Activated T-cell treated with anti-CD3 and anti-CD28 coated beads, Interleukin-2, amount 50 U/mL, for 4 hours (primary cell): ENCODE results near the gene CALN1. TPM values are rescaled to one million over a fixed set of nuclear protein-coding genes. Genes with fewer than 3 reads are reported as not detected.

Source experiments
- ATAC-seq, 2 donors: fragments of 200-7000 bp; cut with Tn5 transposase; one replicate each; pipeline ENCODE4 v1.10.0; 2021
- DNase-seq: peaks from one replicate; pipeline ENCODE4 v3.0.0-alpha.2; 2020
- H3K27me3 Mint-ChIP-seq: one replicate; pipeline ENCODE4 v1.8.0; 2021; ENCODE audit warnings: low read depth, mixed read lengths
- H3K36me3 Mint-ChIP-seq: one replicate; pipeline ENCODE4 v1.8.0; 2022; ENCODE audit warnings: mixed read lengths; ENCODE audit not compliant: insufficient read depth
- H3K4me1 Mint-ChIP-seq: one replicate; pipeline ENCODE4 v1.8.0; 2021; ENCODE audit warnings: low read depth, mixed read lengths
- H3K4me3 Mint-ChIP-seq: one replicate; pipeline ENCODE4 v1.8.0; 2021; ENCODE audit warnings: mild to moderate bottlenecking, moderate library complexity, mixed read lengths
- H3K9me3 Mint-ChIP-seq: one replicate; pipeline ENCODE4 v1.8.0; 2021; ENCODE audit warnings: mixed read lengths
- total RNA-seq, 3 donors: library from RNA; stranded (reverse); gene quantifications; one replicate each; pipeline ENCODE4 v1.2.1, GENCODE V29; 2021

CALN1 gene
- total RNA-seq, 3 donors from 2014 or later, result 0.03 to 0.30 (median 0.10) TPM

DNA sequence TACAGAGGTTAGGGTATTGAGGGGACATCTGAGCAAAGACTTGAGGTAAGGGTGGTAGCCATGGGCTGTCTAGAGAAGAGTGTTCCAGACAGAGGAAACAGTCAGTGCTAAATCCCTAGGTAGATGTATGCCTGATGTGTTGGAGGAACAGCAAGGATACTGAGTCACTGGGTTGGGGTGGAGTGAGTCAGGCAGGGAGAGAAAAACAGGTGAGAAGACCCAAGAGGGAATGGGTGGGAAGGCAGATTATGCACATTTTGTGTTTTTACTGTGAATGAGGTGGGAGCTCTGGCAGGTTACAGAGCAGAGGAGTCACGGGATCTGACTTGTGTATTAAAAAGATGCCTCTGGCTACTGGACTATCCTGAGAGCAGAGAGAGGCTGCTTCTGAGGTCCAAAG, 285.0 kb downstream of the CALN1 start:
- H3K9me3 Mint-ChIP-seq, result peaks cover 27% of the 10 kb centered on the region
- H3K4me1 Mint-ChIP-seq, result no peaks in the 10 kb centered on the region
- no peaks in the 10 kb centered on the region for H3K27me3 Mint-ChIP-seq
- no peak for ATAC-seq
- DNase-seq, result no peak
- no peaks in the 10 kb centered on the region for H3K36me3 Mint-ChIP-seq
- no peak overlapping the region for H3K4me3 Mint-ChIP-seq

DNA sequence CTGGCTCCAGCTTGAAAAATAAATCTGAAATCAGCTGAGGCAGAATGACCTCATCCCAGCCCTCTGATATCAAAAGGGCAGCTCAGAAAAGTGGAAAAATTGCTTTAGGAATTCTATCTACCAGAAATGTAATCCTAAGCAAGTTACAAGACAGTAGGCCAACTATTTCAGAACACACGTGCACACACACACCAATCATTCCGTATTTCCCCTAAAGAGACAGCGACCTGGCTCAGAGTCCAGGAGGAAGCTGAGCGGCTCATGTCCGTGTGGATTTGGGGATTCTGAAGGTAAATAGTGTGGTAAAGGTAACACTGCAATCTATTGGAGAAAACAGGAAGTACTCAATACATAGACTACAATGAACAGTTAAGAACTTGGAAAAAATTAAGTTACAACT, 288.2 kb downstream of the CALN1 start:
- Mint-ChIP-seq H3K4me3 (no peak overlapping the region), H3K27me3 (peaks cover 1% of the 10 kb centered on the region), H3K9me3 (peaks cover 9% of the 10 kb centered on the region), H3K36me3 (no peaks in the 10 kb centered on the region), H3K4me1 (no peaks in the 10 kb centered on the region)
- no peak for ATAC-seq
- DNase-seq, result no peak

DNA sequence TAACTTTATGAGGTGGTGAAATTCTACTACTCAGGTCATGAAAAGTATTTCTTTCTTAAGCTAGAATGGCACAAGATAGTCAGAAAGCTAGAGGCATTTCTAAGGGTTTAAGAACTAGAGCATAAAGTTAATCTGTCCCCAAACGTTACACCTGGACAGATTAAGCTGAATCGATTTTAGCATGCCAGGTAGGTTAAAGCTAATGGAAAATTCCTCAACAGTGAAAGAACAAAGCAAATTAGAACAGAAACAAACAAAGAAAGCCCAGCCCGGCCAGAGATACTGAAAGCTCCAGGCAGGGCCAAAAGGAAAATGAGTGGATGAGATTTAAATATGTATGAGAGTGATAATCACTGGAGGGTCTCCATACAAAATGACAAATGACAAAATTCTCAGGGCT, 293.8 kb downstream of the CALN1 start:
- H3K9me3 Mint-ChIP-seq, result peaks cover 9% of the 10 kb centered on the region
- no peak overlapping the region for H3K4me3 Mint-ChIP-seq
- peaks cover 1% of the 10 kb centered on the region for H3K27me3 Mint-ChIP-seq
- DNase-seq (no peak), ATAC-seq (no peak)
- H3K4me1 Mint-ChIP-seq, result no peaks in the 10 kb centered on the region
- no peaks in the 10 kb centered on the region for H3K36me3 Mint-ChIP-seq

DNA sequence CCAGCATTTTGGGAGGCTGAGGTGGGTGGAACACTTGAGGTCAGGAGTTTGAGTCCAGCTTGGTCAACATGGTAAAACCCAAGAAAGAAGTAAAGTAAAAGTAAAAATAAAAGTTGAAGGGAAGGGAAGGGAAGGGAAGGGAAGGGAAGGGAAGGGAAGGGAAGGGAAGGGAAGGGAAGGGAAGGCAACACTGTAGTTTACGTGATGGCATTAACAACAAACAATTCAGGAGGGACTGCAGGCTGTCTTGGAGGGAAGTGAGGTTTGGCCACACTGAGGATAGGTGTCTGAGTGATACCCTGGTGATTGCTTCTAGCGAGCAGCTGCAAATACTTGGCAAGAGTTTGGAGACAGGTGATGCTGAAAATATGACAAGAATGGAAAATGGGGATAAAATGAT, 298.0 kb downstream of the CALN1 start:
- DNase-seq (no peak), ATAC-seq (no peak)
- no peaks in the 10 kb centered on the region for H3K27me3 Mint-ChIP-seq
- H3K9me3 Mint-ChIP-seq, result peaks cover 16% of the 10 kb centered on the region
- no peaks in the 10 kb centered on the region for H3K4me1 Mint-ChIP-seq
- no peaks in the 10 kb centered on the region for H3K36me3 Mint-ChIP-seq
- H3K4me3 Mint-ChIP-seq, result no peak overlapping the region

DNA sequence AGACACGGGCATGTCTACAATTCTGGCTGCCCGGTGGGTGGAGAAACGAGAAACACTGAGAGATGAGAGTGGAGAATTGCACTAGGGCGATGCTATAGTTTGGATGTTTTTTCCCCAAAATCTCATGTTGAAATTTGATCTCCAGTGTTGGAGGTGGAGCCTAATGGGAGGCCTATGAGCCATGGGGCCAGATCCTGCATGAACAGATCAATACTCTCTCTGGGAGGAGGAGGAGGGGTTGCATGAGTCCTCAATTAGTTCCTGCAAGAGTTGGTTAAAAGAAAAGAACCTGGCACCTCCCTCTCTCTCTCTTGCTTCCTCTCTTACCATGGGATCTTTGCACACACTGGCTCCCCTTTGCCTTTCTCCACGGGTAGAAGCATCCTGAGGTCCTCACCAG, 299.1 kb downstream of the CALN1 start:
- Mint-ChIP-seq H3K4me3 (no peak overlapping the region), H3K9me3 (peaks cover 23% of the 10 kb centered on the region), H3K27me3 (no peaks in the 10 kb centered on the region), H3K4me1 (no peaks in the 10 kb centered on the region), H3K36me3 (no peaks in the 10 kb centered on the region)
- ATAC-seq, result no peak
- DNase-seq, result no peak

DNA sequence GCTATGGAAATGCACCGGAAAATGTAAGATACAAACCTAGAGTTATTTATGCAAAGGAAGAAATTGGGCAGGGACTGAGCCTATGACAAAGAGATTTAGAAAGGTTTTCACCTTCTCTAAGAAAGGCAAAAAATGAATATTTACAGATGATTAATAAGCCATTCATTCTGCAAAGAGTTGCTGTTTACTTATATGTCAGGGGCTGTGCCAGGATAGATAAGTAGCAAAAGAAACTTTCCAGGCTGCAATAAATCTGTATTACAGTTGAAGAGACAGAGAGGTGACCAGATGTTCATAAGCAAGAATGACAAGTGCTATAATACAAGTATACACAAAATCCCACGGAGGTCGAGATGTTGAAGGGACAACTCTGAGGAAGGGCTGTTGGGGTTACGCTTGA, 299.6 kb downstream of the CALN1 start:
- Mint-ChIP-seq H3K36me3 (no peaks in the 10 kb centered on the region), H3K4me1 (no peaks in the 10 kb centered on the region), H3K4me3 (no peak overlapping the region), H3K9me3 (peaks cover 26% of the 10 kb centered on the region), H3K27me3 (no peaks in the 10 kb centered on the region)
- DNase-seq (no peak), ATAC-seq (no peak)

DNA sequence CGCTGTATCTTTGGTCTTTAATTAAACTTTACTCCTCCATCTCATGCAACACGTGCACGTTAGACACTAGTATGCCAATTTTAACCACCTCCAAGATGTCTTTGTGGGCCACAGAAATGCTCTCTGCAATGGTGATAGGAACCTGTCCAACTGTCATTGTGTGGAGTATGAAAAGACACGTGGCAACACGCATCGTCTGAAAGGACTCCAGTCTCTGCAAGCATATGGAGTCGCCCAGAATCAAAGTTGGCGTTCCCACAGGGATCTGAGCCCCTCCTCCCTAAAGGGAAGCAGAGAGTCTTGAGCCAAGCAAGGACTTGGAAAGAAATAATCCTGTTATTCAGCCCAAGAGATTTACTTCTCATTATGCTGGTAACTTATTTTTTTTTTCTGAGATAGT, 301.1 kb downstream of the CALN1 start:
- Mint-ChIP-seq H3K4me1 (no peaks in the 10 kb centered on the region), H3K36me3 (no peaks in the 10 kb centered on the region), H3K4me3 (no peak overlapping the region), H3K27me3 (no peaks in the 10 kb centered on the region), H3K9me3 (peaks cover 24% of the 10 kb centered on the region)
- ATAC-seq, result no peak
- no peak for DNase-seq

DNA sequence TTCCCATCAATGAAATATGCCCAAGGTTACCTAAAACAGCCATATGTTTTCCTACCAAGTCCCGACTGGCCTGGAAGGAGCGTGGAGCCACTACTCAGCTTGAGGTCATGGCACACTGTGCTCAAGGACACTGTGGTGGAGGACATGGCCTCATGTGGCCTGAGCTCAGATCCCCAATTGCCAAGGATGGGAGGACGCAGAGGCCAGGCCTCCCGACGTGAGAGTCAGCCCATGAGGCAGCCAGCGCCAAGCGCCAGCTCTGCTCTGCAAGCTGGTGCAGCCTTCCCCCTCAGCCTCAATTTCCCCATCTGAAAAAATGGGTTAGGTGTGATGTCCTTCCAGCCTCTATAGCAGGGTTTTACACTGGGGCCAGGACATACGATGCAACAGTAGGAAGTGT, 302.6 kb downstream of the CALN1 start:
- Mint-ChIP-seq H3K36me3 (no peaks in the 10 kb centered on the region), H3K27me3 (no peaks in the 10 kb centered on the region), H3K9me3 (peaks cover 21% of the 10 kb centered on the region), H3K4me1 (no peaks in the 10 kb centered on the region), H3K4me3 (no peak overlapping the region)
- DNase-seq (no peak), ATAC-seq (no peak)

DNA sequence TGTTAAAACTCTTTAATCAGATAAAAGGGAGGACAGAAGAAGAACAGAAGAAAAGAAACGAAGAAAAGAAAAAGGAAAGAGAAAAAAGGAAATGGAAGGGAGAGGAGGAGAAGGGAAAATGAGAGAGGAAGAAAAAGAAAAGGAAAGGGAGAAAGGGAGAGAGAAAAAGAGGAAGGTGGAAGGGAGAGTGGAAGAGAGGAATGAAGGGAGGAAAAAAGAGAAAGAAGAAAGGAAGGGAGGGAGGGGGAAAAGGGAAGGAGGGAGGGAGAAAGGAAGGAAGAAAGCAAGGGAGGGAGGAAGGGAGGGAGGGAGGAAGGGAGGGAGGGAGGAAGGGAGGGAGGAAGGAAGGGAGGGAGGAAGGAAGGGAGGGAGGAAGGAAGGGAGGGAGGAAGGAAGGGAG, 305.7 kb downstream of the CALN1 start:
- Mint-ChIP-seq H3K36me3 (no peaks in the 10 kb centered on the region), H3K4me1 (no peaks in the 10 kb centered on the region), H3K4me3 (no peak overlapping the region), H3K27me3 (no peaks in the 10 kb centered on the region), H3K9me3 (peaks cover 19% of the 10 kb centered on the region)
- no peak for DNase-seq
- ATAC-seq, result no peak

DNA sequence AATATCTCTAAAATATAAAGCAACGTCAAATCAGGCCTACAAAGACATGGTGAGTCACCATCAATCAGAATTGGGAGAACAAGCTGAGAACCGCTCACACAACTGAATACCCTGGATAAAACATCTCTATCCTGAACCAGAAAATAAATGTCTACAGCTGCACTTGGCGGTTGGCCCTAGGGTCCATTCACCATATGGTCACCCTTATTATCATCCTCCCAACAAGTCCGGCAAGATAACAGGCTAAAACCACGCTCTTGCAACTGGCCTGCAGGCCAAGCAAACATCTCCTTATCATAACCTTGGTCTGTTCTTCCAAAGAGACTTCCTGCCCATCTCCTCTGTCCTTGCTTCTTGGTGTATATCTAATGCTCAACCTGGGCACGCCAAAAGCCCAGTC, 310.7 kb downstream of the CALN1 start:
- DNase-seq (no peak), ATAC-seq (no peak)
- Mint-ChIP-seq H3K4me1 (no peaks in the 10 kb centered on the region), H3K4me3 (no peak overlapping the region), H3K27me3 (no peaks in the 10 kb centered on the region), H3K9me3 (peaks cover 8% of the 10 kb centered on the region), H3K36me3 (no peaks in the 10 kb centered on the region)

DNA sequence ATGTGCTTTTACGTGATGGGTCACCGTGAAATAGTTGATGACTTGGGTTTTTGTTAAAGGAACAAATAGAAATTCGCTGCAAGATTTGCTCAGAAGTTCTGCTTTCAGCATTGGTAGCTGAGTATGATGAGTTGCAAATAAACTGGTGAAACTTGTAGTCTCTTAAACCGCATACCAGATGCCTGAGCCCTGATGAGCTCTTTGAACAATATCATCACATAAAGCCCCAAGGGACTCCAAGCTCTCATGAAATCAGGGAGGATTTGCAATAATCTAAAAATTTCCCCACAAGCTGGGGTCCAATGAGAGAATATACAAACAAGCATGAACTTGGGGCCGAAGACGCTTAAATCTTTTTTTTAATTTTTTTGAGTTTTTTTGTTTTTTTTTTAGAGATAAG, 312.4 kb downstream of the CALN1 start:
- H3K4me3 Mint-ChIP-seq, result no peak overlapping the region
- H3K4me1 Mint-ChIP-seq, result no peaks in the 10 kb centered on the region
- H3K27me3 Mint-ChIP-seq, result no peaks in the 10 kb centered on the region
- H3K9me3 Mint-ChIP-seq, result peaks cover 4% of the 10 kb centered on the region
- ATAC-seq, result no peak
- no peak for DNase-seq
- H3K36me3 Mint-ChIP-seq, result no peaks in the 10 kb centered on the region

DNA sequence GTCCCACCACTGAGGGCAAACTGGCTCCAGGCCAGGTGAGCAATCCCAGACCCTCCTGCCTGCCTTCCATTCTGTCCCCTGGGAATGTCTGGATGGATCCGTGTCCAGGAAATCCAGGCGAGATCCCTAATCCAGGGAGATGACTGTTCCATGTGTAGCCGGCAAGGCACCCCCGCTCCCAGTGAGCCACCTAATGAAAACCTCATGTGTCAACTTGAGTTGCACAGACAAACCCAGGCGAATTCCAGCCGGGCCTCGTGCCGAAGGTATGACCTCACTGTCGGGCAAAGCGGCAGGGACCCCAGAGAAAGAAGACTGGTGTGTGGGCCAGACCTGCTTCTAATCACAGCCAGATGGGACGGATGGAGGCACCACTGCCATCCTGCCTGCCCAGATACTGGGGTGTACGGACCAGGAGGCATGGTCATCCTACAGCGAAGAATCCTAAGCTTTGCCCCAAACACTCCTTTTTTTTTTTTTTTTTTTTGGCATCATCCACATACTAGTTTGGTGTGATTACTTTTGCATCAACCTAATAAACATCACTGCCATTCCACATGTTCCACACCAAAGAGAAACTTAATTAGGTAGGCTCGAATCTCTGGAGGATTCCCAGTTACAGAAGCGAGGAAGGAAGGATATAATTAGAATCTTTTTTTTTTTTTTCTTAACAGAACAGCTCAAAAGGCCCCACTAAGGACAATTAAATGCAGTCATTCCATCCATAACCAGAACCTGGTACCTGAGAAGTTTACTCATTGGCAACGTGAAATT, 313.1 kb downstream of the CALN1 start:
- DNase-seq (no peak), ATAC-seq (no peak)
- Mint-ChIP-seq H3K4me1 (no peaks in the 10 kb centered on the region), H3K9me3 (peaks cover 4% of the 10 kb centered on the region), H3K27me3 (no peaks in the 10 kb centered on the region), H3K36me3 (no peaks in the 10 kb centered on the region), H3K4me3 (no peak overlapping the region)

DNA sequence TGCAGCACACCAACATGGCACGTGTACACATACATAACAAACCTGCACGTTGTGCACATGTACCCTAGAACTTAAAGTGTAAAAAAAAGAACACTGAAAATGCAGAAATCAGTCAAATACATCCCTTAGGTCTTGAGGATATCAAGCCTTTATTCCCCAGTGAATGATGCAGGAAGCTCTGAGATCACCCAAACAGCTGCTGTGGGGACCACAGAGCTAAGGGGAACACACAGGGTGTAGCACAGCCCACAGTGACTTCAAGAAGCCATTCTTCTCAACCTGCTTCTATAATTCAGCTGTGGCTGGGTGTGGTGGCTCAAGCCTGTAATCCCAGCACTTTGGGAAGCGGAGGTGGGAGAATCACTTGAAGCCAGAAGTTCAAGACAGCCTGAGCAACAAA, 314.9 kb downstream of the CALN1 start:
- peaks cover 4% of the 10 kb centered on the region for H3K9me3 Mint-ChIP-seq
- DNase-seq (no peak), ATAC-seq (no peak)
- H3K4me1 Mint-ChIP-seq, result no peaks in the 10 kb centered on the region
- H3K36me3 Mint-ChIP-seq, result no peaks in the 10 kb centered on the region
- H3K4me3 Mint-ChIP-seq, result no peak overlapping the region
- no peaks in the 10 kb centered on the region for H3K27me3 Mint-ChIP-seq

DNA sequence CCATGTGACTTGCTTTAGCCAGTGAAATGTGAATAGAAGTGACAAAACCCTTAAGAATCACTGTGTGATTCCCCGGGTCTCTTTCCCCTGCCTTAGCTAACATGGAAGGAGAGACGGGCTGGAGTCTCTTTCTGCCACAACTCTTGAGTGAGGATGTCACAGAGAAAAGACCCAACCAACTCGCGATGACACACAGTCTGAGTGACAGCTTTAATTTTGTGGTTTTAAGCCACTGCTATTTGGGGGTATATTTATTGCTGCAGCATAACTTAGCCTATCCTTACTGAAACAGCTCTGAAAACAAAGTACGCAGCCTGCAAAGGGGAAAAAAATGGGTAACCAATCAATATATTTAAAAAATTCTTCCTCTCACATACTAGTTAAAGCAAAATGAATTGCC, 319.4 kb downstream of the CALN1 start:
- no peak for ATAC-seq
- no peaks in the 10 kb centered on the region for H3K4me1 Mint-ChIP-seq
- H3K27me3 Mint-ChIP-seq, result no peaks in the 10 kb centered on the region
- no peaks in the 10 kb centered on the region for H3K36me3 Mint-ChIP-seq
- H3K4me3 Mint-ChIP-seq, result no peak overlapping the region
- peaks cover 8% of the 10 kb centered on the region for H3K9me3 Mint-ChIP-seq
- DNase-seq, result no peak

DNA sequence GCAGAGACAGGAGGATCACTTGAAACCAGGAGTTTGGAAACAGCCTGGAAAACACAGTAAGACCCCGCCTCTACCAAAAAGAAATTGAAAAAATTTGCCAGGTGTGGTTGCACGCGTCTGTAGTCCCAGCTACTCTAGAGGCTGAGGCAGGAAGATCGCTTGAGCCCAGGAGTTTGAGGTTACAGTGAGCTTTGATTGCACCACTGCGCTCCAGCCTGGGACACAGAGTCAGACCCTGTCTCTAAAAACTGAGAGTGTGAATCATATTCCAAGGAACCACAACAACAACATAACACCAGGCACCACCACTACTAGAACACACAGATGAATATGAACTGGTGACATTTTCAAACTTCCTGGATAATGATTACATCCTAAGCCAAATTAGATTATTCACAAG, 324.2 kb downstream of the CALN1 start:
- no peak for ATAC-seq
- no peaks in the 10 kb centered on the region for H3K36me3 Mint-ChIP-seq

More for the DNA sequence above, 324.2 kb downstream of the CALN1 start:
- no peak for DNase-seq
- H3K4me1 Mint-ChIP-seq, result no peaks in the 10 kb centered on the region
- no peak overlapping the region for H3K4me3 Mint-ChIP-seq
- peaks cover 9% of the 10 kb centered on the region for H3K9me3 Mint-ChIP-seq
- no peaks in the 10 kb centered on the region for H3K27me3 Mint-ChIP-seq
